Naive thymus-derived CD4-positive, alpha-beta T cell (primary cell): ENCODE measurements around the gene ITGA3. TPM values are rescaled to one million over a fixed set of nuclear protein-coding genes. Genes with fewer than 3 reads are reported as not detected.

Experiments
- ATAC-seq: fragments of 150-1000 bp; cut with Tn5 transposase; 2 replicates; pipeline ENCODE4 v1.10.0; 2021; ENCODE audit warnings: mild to moderate bottlenecking, moderate library complexity
- CTCF ChIA-PET: fragments of 350-600 bp; sonication (Branson Sonifier 250); formaldehyde crosslinking; loops from one replicate; lab custom pipeline; 2021; ENCODE audit warnings: antibody characterized with exemption; lab: Charles Lee
- POLR2A ChIA-PET: fragments of 350-600 bp; sonication (Branson Sonifier 250); formaldehyde crosslinking; loops from one replicate; lab custom pipeline; 2021; ENCODE audit warnings: antibody characterized with exemption, inconsistent platforms; lab: Charles Lee
- DNase-seq, 9 donors: peaks; one replicate each; pipeline versions ENCODE4 v3.0.0 to v3.0.0-alpha.2; 2020 to 2022; ENCODE audit warnings: mixed read lengths in 1 of 9
- H3K27ac ChIP-seq: one replicate; pipeline ENCODE4 v1.7.0; 2013; ENCODE audit warnings: mild to moderate bottlenecking, low read depth, low read length, moderate library complexity
- H3K27me3 ChIP-seq, 2 donors: one replicate each; pipeline ENCODE4 v1.7.0; 2013; ENCODE audit warnings: low read length in 2 of 2, mild to moderate bottlenecking in 2 of 2, moderate library complexity in 2 of 2; ENCODE audit not compliant: control insufficient read depth in 2 of 2, insufficient read depth in 2 of 2
- H3K36me3 ChIP-seq, 3 experiments: 1 replicate in 2 of 3; 2 replicates in 1 of 3; pipeline ENCODE4 v1.7.0; 2013; ENCODE audit warnings: low read length in 3 of 3, mild to moderate bottlenecking in 3 of 3, moderate library complexity in 1 of 3; ENCODE audit not compliant: insufficient read depth in 3 of 3, control insufficient read depth in 2 of 3
- H3K4me1 ChIP-seq, 2 donors: one replicate each; pipeline ENCODE4 v1.7.0; 2013; ENCODE audit warnings: low read length in 2 of 2, mild to moderate bottlenecking in 2 of 2, moderate library complexity in 1 of 2; ENCODE audit not compliant: control insufficient read depth in 2 of 2, insufficient read depth in 2 of 2
- H3K4me3 ChIP-seq: 2 replicates; pipeline ENCODE4 v1.7.0; 2013; ENCODE audit warnings: mild to moderate bottlenecking, low read length
- H3K9me3 ChIP-seq, 3 experiments: 1 replicate in 2 of 3; 2 replicates in 1 of 3; pipeline ENCODE4 v1.7.0; 2013; ENCODE audit warnings: low read length in 3 of 3; ENCODE audit not compliant: control insufficient read depth in 2 of 3
- H3K27ac Mint-ChIP-seq, 9 donors: one replicate each; pipeline ENCODE4 v1.8.0; 2020 to 2022; ENCODE audit warnings: mixed read lengths in 9 of 9, mild to moderate bottlenecking in 8 of 9, moderate library complexity in 5 of 9, inconsistent platforms in 2 of 9
- H3K27me3 Mint-ChIP-seq, 5 donors: one replicate each; pipeline ENCODE4 v1.8.0; 2021 to 2022; ENCODE audit warnings: mixed read lengths in 5 of 5, mild to moderate bottlenecking in 1 of 5
- H3K36me3 Mint-ChIP-seq, 5 donors: one replicate each; pipeline ENCODE4 v1.8.0; 2020 to 2022; ENCODE audit warnings: mixed read lengths in 5 of 5, mild to moderate bottlenecking in 3 of 5, inconsistent platforms in 1 of 5
- H3K4me1 Mint-ChIP-seq, 7 donors: one replicate each; pipeline ENCODE4 v1.8.0; 2020 to 2022; ENCODE audit warnings: mixed read lengths in 7 of 7, mild to moderate bottlenecking in 3 of 7, inconsistent platforms in 1 of 7
- H3K4me3 Mint-ChIP-seq, 10 donors: one replicate each; pipeline ENCODE4 v1.8.0; 2020 to 2022; ENCODE audit warnings: mild to moderate bottlenecking in 10 of 10, mixed read lengths in 10 of 10, moderate library complexity in 6 of 10, inconsistent platforms in 2 of 10
- H3K9me3 Mint-ChIP-seq, 11 donors: one replicate each; pipeline ENCODE4 v1.8.0; 2020 to 2022; ENCODE audit warnings: mixed read lengths in 11 of 11, mild to moderate bottlenecking in 4 of 11, inconsistent platforms in 1 of 11, moderate library complexity in 1 of 11
- intact Hi-C, 2 donors: fragments of 100-400 bp; cut with micrococcal nuclease; formaldehyde crosslinking; loops; one replicate each; pipeline ENCODE4 v1.15.1; 2023
- polyA plus RNA-seq, 2 donors: library from polyadenylated mRNA; unstranded; fragments of 300-500 nt; fragmentation: Illumina TruSeq; gene quantifications; one replicate each; pipeline ENCODE4 v1.2.3, GENCODE V29; 2021
- total RNA-seq, 6 experiments: library from RNA in 5 of 6; stranded (reverse) in 5 of 6; gene quantifications; 1 replicate in 5 of 6; 2 replicates in 1 of 6; pipeline ENCODE4 v1.2.3 and lab custom pipeline; 2021 to 2026

The ITGA3 gene
- total and polyA plus RNA-seq, 7 experiments from 2014 or later, result 1.4 to 14.6 (median 5.4) TPM

- H3K9me3 ChIP-seq, result no peaks in the 10 kb centered on the region
- no peaks in the 10 kb centered on the region for H3K27me3 ChIP-seq
- H3K4me3 ChIP-seq, result no peak overlapping the region
- Mint-ChIP-seq H3K27me3 (peaks cover 0 to 7% (median 0%) of the 10 kb centered on the region in 5 donors), H3K4me1 (peaks cover 10 to 54% (median 17%) of the 10 kb centered on the region in 7 donors), H3K9me3 (peaks cover 0 to 1% (median 0%) of the 10 kb centered on the region in 11 donors), H3K27ac (peak overlapping the region in 1 of 9 donors; percentile 49), H3K4me3 (peak overlapping the region in 2 of 10 donors; percentile 47 to 56), H3K36me3 (no peaks in the 10 kb centered on the region)
- DNase-seq, result no peak
- H3K36me3 ChIP-seq, result no peaks in the 10 kb centered on the region
- CTCF ChIA-PET, result interaction anchor here (0.9 to 1.6 kb wide), 2 partner anchors 25 to 34 kb away, joined by 3 to 4 read pairs; no protein-coding TSS in a partner anchor
- ATAC-seq, result no peak
- POLR2A ChIA-PET, result no interaction called here
- intact Hi-C loops, result no loop called here
- H3K4me1 ChIP-seq, result peaks cover 0 to 7% of the 10 kb centered on the region in 2 donors
- H3K27ac ChIP-seq, result no peak overlapping the region
Observed at GRCh38 chr17:50052822-50053653, 2.9 kb upstream of the ITGA3 start.

- no peak for ATAC-seq
Observed at GRCh38 chr17:50053654-50053960, 2.3 kb upstream of the ITGA3 start.

DNA sequence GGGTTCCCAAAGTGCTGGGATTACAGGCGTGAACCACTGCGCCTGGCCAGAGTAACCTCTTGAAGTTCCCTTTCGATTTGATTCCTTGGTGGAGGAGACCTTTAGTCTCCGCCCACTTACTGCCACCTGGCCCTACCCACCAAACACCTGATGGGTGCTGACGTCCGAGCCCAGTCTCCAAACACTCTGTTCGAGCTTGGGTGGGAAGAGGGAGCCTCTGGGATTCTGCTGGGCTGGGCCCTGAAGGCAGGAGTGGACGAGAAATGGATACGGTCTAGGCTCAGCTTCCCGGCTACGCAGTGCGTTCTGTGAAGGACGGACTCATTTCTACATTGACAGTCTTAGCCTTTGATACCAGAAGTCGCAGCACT, 870 bp upstream of the ITGA3 start:
- Histone ChIP-seq H3K4me3 (peak overlapping the region; percentile 60), H3K9me3 (no peaks in the 10 kb centered on the region), H3K27ac (peak overlapping the region; percentile 54), H3K36me3 (no peaks in the 10 kb centered on the region), H3K27me3 (no peaks in the 10 kb centered on the region), H3K4me1 (peaks cover 0 to 7% of the 10 kb centered on the region in 2 donors)
- CTCF ChIA-PET, result interaction anchor here (1.3 kb wide), 1 partner anchor 39 kb away, joined by 5 read pairs; no protein-coding TSS in a partner anchor
- Mint-ChIP-seq H3K4me1 (peaks cover 12 to 53% (median 20%) of the 10 kb centered on the region in 7 donors), H3K9me3 (peaks cover 0 to 1% (median 0%) of the 10 kb centered on the region in 11 donors), H3K27me3 (peaks cover 0 to 7% (median 0%) of the 10 kb centered on the region in 5 donors), H3K4me3 (peak overlapping the region; percentile 84 to 96 (median 92)), H3K27ac (peak overlapping the region; percentile 38 to 90 (median 75)), H3K36me3 (no peaks in the 10 kb centered on the region)
- POLR2A ChIA-PET, result interaction anchor here (2.6 kb wide), 1 partner anchor 39 kb away, joined by 11 read pairs; no protein-coding TSS in a partner anchor
- DNase-seq (peak in 7 of 9 donors; percentile 5 to 25 (median 16)), ATAC-seq (peak; percentile 24)
- intact Hi-C loops, result loop anchor here (1.0 kb wide), 2 partner anchors 32 to 39 kb away; no protein-coding TSS in a partner anchor

More at GRCh38 chr17:50053654-50053960, 2.3 kb upstream of the ITGA3 start:
- CTCF ChIA-PET, result interaction anchor here (0.9 to 1.6 kb wide), 2 partner anchors 26 to 34 kb away, joined by 3 to 4 read pairs; no protein-coding TSS in a partner anchor
- DNase-seq, result no peak
- peak overlapping the region in 1 of 10 donors; percentile 47 for H3K4me3 Mint-ChIP-seq
- H3K4me1 ChIP-seq, result peaks cover 0 to 7% of the 10 kb centered on the region in 2 donors
- H3K9me3 Mint-ChIP-seq, result peaks cover 0 to 1% (median 0%) of the 10 kb centered on the region in 11 donors
- H3K4me1 Mint-ChIP-seq, result peaks cover 10 to 55% (median 20%) of the 10 kb centered on the region in 7 donors
- POLR2A ChIA-PET, result no interaction called here
- H3K4me3 ChIP-seq, result no peak overlapping the region
- no peaks in the 10 kb centered on the region for H3K27me3 ChIP-seq
- intact Hi-C loops, result no loop called here
- no peaks in the 10 kb centered on the region for H3K36me3 ChIP-seq
- no peak overlapping the region for H3K27ac ChIP-seq
- no peaks in the 10 kb centered on the region for H3K36me3 Mint-ChIP-seq
- no peaks in the 10 kb centered on the region for H3K9me3 ChIP-seq
- H3K27ac Mint-ChIP-seq, result peak overlapping the region in 1 of 9 donors; percentile 49
- H3K27me3 Mint-ChIP-seq, result peaks cover 0 to 7% (median 0%) of the 10 kb centered on the region in 5 donors

DNA sequence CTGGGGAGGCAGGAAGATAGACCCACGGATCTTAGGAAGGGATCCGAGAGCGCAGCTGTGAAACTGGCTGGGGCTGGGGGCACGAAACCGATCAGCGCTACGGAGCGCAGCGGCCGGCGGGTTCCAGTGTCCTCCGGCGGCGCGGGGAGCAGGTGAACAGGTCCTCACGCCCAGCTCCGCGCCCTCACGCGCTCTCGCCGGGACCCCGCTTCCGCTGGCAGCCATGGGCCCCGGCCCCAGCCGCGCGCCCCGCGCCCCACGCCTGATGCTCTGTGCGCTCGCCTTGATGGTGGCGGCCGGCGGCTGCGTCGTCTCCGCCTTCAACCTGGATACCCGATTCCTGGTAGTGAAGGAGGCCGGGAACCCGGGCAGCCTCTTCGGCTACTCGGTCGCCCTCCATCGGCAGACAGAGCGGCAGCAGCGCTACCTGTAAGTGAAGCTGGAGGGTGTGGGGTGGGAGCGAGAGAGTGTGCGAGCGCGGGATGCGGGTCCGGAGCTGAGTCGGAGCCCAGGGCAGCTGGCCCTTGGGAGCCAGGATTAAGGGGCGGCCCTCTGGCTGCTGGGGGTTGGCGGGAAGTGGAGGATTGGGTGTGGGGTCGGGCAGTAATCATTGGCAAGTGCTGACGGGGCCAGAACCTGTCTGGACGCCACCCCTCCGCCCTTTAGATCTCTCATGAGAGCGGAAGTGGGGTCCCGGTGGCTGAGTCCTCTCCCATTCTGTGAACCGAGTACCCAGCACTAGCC, 479 bp downstream of the ITGA3 start:
- peak; percentile 38 to 67 (median 54) for DNase-seq
- H3K36me3 Mint-ChIP-seq, result no peaks in the 10 kb centered on the region

DNA sequence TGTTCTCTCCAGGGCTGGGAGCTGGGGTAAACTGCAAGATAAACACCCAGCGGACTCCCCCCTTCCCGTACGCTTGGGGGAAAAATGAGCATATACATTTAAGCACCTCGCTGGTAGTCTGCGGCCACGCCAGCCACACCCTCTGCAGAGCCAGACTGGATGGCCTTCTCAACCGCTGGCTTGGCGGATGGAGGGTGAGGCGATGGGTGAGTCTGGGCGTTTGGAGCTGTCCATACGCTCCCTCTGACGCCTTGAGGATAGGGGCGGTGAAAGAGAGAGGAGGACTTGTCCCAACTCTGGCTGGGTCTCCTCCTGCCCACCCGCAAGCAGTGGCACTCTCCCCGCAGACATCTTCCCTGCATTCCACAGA, 1.0 kb downstream of the ITGA3 start:
- peaks cover 12 to 35% (median 20%) of the 10 kb centered on the region in 7 donors for H3K4me1 Mint-ChIP-seq
- no peak for ATAC-seq
- peak overlapping the region in 7 of 9 donors; percentile 10 to 65 (median 55) for H3K27ac Mint-ChIP-seq
- no peaks in the 10 kb centered on the region for H3K36me3 ChIP-seq
- no peaks in the 10 kb centered on the region for H3K9me3 ChIP-seq
- no peak for DNase-seq
- H3K27me3 Mint-ChIP-seq, result peaks cover 0 to 7% (median 0%) of the 10 kb centered on the region in 5 donors
- H3K9me3 Mint-ChIP-seq, result peaks cover 0 to 1% (median 0%) of the 10 kb centered on the region in 11 donors
- no peaks in the 10 kb centered on the region for H3K36me3 Mint-ChIP-seq
- POLR2A ChIA-PET, result interaction anchor here (0.6 to 2.6 kb wide), 3 partner anchors 25 to 90 kb away, joined by 3 to 11 read pairs (median 3); no protein-coding TSS in a partner anchor
- H3K27me3 ChIP-seq, result no peaks in the 10 kb centered on the region
- CTCF ChIA-PET, result interaction anchor here (1.7 kb wide), 1 partner anchor 31 kb away, joined by 4 read pairs; no protein-coding TSS in a partner anchor
- intact Hi-C loops, result loop anchor here (1.0 to 2.0 kb wide), 4 partner anchors 30 to 38 kb away; partner anchors contain the start of gene PDK2 (in 1 of the 2)
- no peak overlapping the region for H3K27ac ChIP-seq
- peaks cover 0 to 7% of the 10 kb centered on the region in 2 donors for H3K4me1 ChIP-seq
- peak overlapping the region; percentile 60 for H3K4me3 ChIP-seq
- H3K4me3 Mint-ChIP-seq, result peak overlapping the region; percentile 84 to 96 (median 92)

More for the DNA sequence above, 479 bp downstream of the ITGA3 start:
- peak overlapping the region; percentile 54 for H3K27ac ChIP-seq
- ATAC-seq, result peak; percentile 77
- POLR2A ChIA-PET, result interaction anchor here (0.6 to 2.6 kb wide), 3 partner anchors 25 to 91 kb away, joined by 3 to 11 read pairs (median 3); no protein-coding TSS in a partner anchor
- CTCF ChIA-PET, result interaction anchor here (1.1 to 1.7 kb wide), 3 partner anchors 12 to 38 kb away, joined by 3 to 5 read pairs (median 4); no protein-coding TSS in a partner anchor
- H3K9me3 ChIP-seq, result no peaks in the 10 kb centered on the region
- H3K9me3 Mint-ChIP-seq, result peaks cover 0 to 1% (median 0%) of the 10 kb centered on the region in 11 donors
- peak overlapping the region in 7 of 9 donors; percentile 17 to 65 (median 55) for H3K27ac Mint-ChIP-seq
- H3K4me3 Mint-ChIP-seq, result peak overlapping the region; percentile 84 to 96 (median 92)
- H3K27me3 ChIP-seq, result no peaks in the 10 kb centered on the region
- H3K4me1 Mint-ChIP-seq, result peaks cover 12 to 40% (median 20%) of the 10 kb centered on the region in 7 donors
- intact Hi-C loops, result loop anchor here (1.0 to 2.0 kb wide), 4 partner anchors 29 to 39 kb away; partner anchors contain the start of gene PDK2 (in 1 of the 2)
- no peaks in the 10 kb centered on the region for H3K36me3 ChIP-seq
- peak overlapping the region; percentile 60 for H3K4me3 ChIP-seq
- H3K27me3 Mint-ChIP-seq, result peaks cover 0 to 7% (median 0%) of the 10 kb centered on the region in 5 donors
- H3K4me1 ChIP-seq, result peaks cover 0 to 7% of the 10 kb centered on the region in 2 donors
